GM23338 (cell line): ENCODE data around the gene TERB2. TPM values are rescaled to one million over a fixed set of nuclear protein-coding genes. Genes with fewer than 3 reads are reported as not detected.
A peak's percentile ranks its signal among the peaks of the same experiment; 100 is the strongest.

Experiments used
- ATAC-seq: fragments of 200-7000 bp; cut with Tn5 transposase; 3 replicates; pipeline ENCODE4 v1.9.1; 2020
- DNase-seq: peaks from one replicate; pipeline ENCODE4 v3.0.0-alpha.2; 2015; ENCODE audit warnings: low spot score
- H2AFZ ChIP-seq: fragments of 200-600 bp; sonication (generic); 2 replicates; pipeline ENCODE4 v1.8.0; 2016; ENCODE audit warnings: antibody characterized with exemption, mild to moderate bottlenecking, moderate library complexity
- H3F3A ChIP-seq: fragments of 200-600 bp; sonication (generic); replicated peaks from 2 replicates; pipeline ENCODE4 v1.8.0; 2017; ENCODE audit warnings: antibody characterized with exemption, mixed run types, low read depth
- H3K27ac ChIP-seq: fragments of 200-600 bp; sonication (generic); 2 replicates; pipeline ENCODE4 v1.6.1; 2016; ENCODE audit warnings: low read depth
- H3K27me3 ChIP-seq: fragments of 200-600 bp; sonication (generic); 2 replicates; pipeline ENCODE4 v1.8.0; 2016; ENCODE audit warnings: mild to moderate bottlenecking, mixed run types, moderate library complexity; ENCODE audit not compliant: insufficient read depth
- H3K36me3 ChIP-seq: fragments of 200-600 bp; sonication (generic); 2 replicates; pipeline ENCODE4 v1.8.0; 2016; ENCODE audit warnings: mild to moderate bottlenecking; ENCODE audit not compliant: insufficient read depth
- H3K4me1 ChIP-seq: fragments of 200-600 bp; sonication (generic); 2 replicates; pipeline ENCODE4 v1.8.0; 2016; ENCODE audit warnings: mild to moderate bottlenecking, moderate library complexity; ENCODE audit not compliant: insufficient read depth
- H3K4me2 ChIP-seq: fragments of 200-600 bp; sonication (generic); 2 replicates; pipeline ENCODE4 v1.7.1; 2017; ENCODE audit warnings: mixed run types
- H3K4me3 ChIP-seq: fragments of 200-600 bp; sonication (generic); 2 replicates; pipeline ENCODE4 v1.6.1; 2016; ENCODE audit warnings: mixed run types
- H3K79me2 ChIP-seq: fragments of 200-600 bp; sonication (generic); replicated peaks from 2 replicates; pipeline ENCODE4 v1.8.0; 2017; ENCODE audit warnings: mild to moderate bottlenecking; ENCODE audit not compliant: insufficient read depth
- H3K9me2 ChIP-seq: fragments of 200-600 bp; sonication (generic); 2 replicates; pipeline ENCODE4 v1.8.0; 2017; ENCODE audit not compliant: insufficient read depth
- H4K20me1 ChIP-seq: fragments of 200-600 bp; sonication (generic); replicated peaks from 2 replicates; pipeline ENCODE4 v1.8.0; 2017; ENCODE audit warnings: mild to moderate bottlenecking; ENCODE audit not compliant: insufficient read depth
- H3K27ac Mint-ChIP-seq: 2 replicates; pipeline ENCODE4 v1.8.0; 2020; ENCODE audit warnings: inconsistent platforms, mild to moderate bottlenecking, moderate library complexity, mixed read lengths
- H3K27me3 Mint-ChIP-seq: 3 replicates; pipeline ENCODE4 v1.8.0; 2022; ENCODE audit warnings: low read depth, mild to moderate bottlenecking, moderate library complexity, mixed read lengths, inconsistent platforms; ENCODE audit not compliant: insufficient read depth, poor library complexity
- H3K36me3 Mint-ChIP-seq: 3 replicates; pipeline ENCODE4 v1.8.0; 2021; ENCODE audit warnings: low read depth, mild to moderate bottlenecking, inconsistent platforms, moderate library complexity, mixed read lengths
- H3K4me1 Mint-ChIP-seq: 3 replicates; pipeline ENCODE4 v1.8.0; 2020; ENCODE audit warnings: mild to moderate bottlenecking, inconsistent platforms, mixed read lengths
- H3K4me3 Mint-ChIP-seq: 3 replicates; pipeline ENCODE4 v1.8.0; 2021; ENCODE audit warnings: moderate library complexity, mild to moderate bottlenecking, inconsistent platforms, mixed read lengths
- H3K9me3 Mint-ChIP-seq: 3 replicates; pipeline ENCODE4 v1.8.0; 2020; ENCODE audit warnings: moderate library complexity, mild to moderate bottlenecking, inconsistent platforms, mixed read lengths
- CREB1 ChIP-seq: fragments of 250-450 bp; sonication (Bioruptor Pico); IDR thresholded peaks from 2 replicates; pipeline ENCODE4 v1.5.0; 2020; ENCODE audit warnings: low read depth, mild to moderate bottlenecking, moderate library complexity
- EZH2 ChIP-seq: fragments of 200-600 bp; sonication (generic); IDR thresholded peaks from one replicate; pipeline ENCODE4 v1.8.0; 2017; ENCODE audit warnings: antibody characterized with exemption, mild to moderate bottlenecking, low read depth; ENCODE audit not compliant: unreplicated experiment
- EZH2phosphoT487 ChIP-seq: fragments of 200-600 bp; sonication (generic); IDR thresholded peaks from one replicate; pipeline ENCODE4 v1.8.1; 2018; ENCODE audit warnings: antibody characterized with exemption; ENCODE audit not compliant: unreplicated experiment
- JUNB ChIP-seq: IDR thresholded peaks from one replicate; pipeline ENCODE4 v1.6.1; 2016; ENCODE audit warnings: antibody characterized with exemption; ENCODE audit not compliant: unreplicated experiment
- NANOG ChIP-seq: IDR thresholded peaks from 2 replicates; pipeline ENCODE4 v1.6.1; 2016; ENCODE audit warnings: antibody characterized with exemption, borderline replicate concordance
- POLR2AphosphoS5 ChIP-seq: IDR thresholded peaks from 2 replicates; pipeline ENCODE4 v1.6.1; 2016; ENCODE audit warnings: antibody characterized with exemption, low read depth
- STAT1 ChIP-seq: IDR thresholded peaks from one replicate; pipeline ENCODE4 v1.6.1; 2016; ENCODE audit warnings: antibody characterized with exemption; ENCODE audit not compliant: unreplicated experiment
- ZNF114 ChIP-seq: fragments of 250-450 bp; sonication (Bioruptor Pico); IDR thresholded peaks from 2 replicates; pipeline ENCODE4 v1.5.0; 2020; ENCODE audit warnings: mild to moderate bottlenecking, moderate library complexity
- ZNF331 ChIP-seq: fragments of 250-450 bp; sonication (Bioruptor Pico); IDR thresholded peaks from 2 replicates; pipeline ENCODE4 v1.5.0; 2020; ENCODE audit warnings: low read depth, mild to moderate bottlenecking, moderate library complexity
- long read RNA-seq: library from polyadenylated mRNA; unstranded; transcript quantifications from one replicate; pipeline ENCODE4 v2.0.0, GENCODE V29; 2020; ENCODE audit not compliant: unreplicated experiment
- polyA plus RNA-seq: library from polyadenylated mRNA; unstranded; fragments of >200 nt; fragmentation: Nextera tagmentation; extraction: Ambion mirVana; gene quantifications from 2 replicates; pipeline ENCODE4 v1.2.1, GENCODE V29; 2016
- total RNA-seq: library from RNA; depleted of rRNA; stranded (reverse); fragments of >200 nt; shearing (Covaris generic); gene quantifications from 2 replicates; pipeline ENCODE4 v1.2.3, GENCODE V29; 2014; rRNA removed
- TF ChIP-seq, protein P1 (sequence below): fragments of 250-450 bp; sonication (Bioruptor Pico); IDR thresholded peaks from 2 replicates; pipeline ENCODE4 v1.5.0; 2020; ENCODE audit warnings: mild to moderate bottlenecking, moderate library complexity
- TF ChIP-seq, protein P2 (sequence below): IDR thresholded peaks from one replicate; pipeline ENCODE4 v1.6.1; 2018; ENCODE audit warnings: antibody characterized with exemption; ENCODE audit not compliant: unreplicated experiment
- TF ChIP-seq, protein P3 (sequence below): IDR thresholded peaks from 2 replicates; pipeline ENCODE4 v1.6.1; 2016; ENCODE audit warnings: antibody characterized with exemption
- TF ChIP-seq, protein P4 (sequence below), 2 experiments: fragments of 200-600 bp in 1 of 2; sonication (generic) in 1 of 2; conservative IDR thresholded peaks; 2 replicates each; pipeline versions ENCODE4 v1.5.1 to v1.6.1; 2016 to 2017; ENCODE audit warnings: antibody characterized with exemption in 2 of 2, low read depth in 2 of 2, mild to moderate bottlenecking in 2 of 2, moderate library complexity in 1 of 2

Gene TERB2, protein sequence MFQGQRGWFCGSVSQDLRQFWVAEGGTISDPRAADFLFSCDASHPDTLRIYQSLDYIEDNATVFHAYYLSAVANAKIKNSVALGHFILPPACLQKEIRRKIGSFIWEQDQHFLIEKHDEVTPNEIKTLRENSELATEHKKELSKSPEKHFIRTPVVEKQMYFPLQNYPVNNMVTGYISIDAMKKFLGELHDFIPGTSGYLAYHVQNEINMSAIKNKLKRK
- total RNA-seq (not detected in 2 replicates), polyA plus RNA-seq (not detected in 2 replicates)
- long read RNA-seq, partial matches to known transcripts = 0 of 1 reads
- long read RNA-seq, other reads (novel, unspliced or antisense) = 1 of 1 reads

DNA sequence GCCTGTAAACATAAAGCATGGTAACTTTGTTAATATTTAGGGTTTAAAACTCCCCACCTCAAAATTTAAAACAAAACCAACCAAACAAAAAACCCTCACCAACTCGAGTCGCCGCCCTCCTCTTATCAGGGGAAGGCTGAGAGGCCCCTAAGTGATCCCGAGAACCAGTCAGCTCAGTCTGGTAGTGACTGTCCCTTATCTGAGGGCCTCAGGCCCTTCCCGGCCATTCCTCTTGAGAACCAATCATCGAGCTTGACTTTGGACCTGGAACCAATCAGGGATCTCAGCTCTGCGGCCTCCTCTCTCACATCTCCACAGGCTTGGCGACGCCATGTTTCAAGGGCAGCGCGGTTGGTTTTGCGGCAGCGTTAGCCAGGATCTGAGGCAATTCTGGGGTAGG, at the start of gene TERB2:
TSS of gene TERB2 (plus strand) at position 300 of the 400 bp plus-strand sequence. CDS start at position 332, 32 bp downstream.
- H3F3A ChIP-seq = no peaks in the 10 kb centered on the region
- H4K20me1 ChIP-seq = no peaks in the 10 kb centered on the region
- peak within 1 kb of the TSS; percentile 85; the same call in 1 of the 2 replicates for H2AFZ ChIP-seq
- H3K9me3 Mint-ChIP-seq = no peaks in the 10 kb centered on the region
- H3K4me3 Mint-ChIP-seq = no peak within 1 kb of the TSS
- H3K36me3 ChIP-seq = no peaks in the 10 kb centered on the region
- no peak for TF ChIP-seq CREB1 (CRISPR knock-in tag)
- TF ChIP-seq STAT1 = no peak
- no peak for TF ChIP-seq ZNF331 (CRISPR knock-in tag)
- no peak for TF ChIP-seq ZNF114 (CRISPR knock-in tag)
- TF ChIP-seq POLR2AphosphoS5 = no peak
- TF ChIP-seq, protein P1, sequence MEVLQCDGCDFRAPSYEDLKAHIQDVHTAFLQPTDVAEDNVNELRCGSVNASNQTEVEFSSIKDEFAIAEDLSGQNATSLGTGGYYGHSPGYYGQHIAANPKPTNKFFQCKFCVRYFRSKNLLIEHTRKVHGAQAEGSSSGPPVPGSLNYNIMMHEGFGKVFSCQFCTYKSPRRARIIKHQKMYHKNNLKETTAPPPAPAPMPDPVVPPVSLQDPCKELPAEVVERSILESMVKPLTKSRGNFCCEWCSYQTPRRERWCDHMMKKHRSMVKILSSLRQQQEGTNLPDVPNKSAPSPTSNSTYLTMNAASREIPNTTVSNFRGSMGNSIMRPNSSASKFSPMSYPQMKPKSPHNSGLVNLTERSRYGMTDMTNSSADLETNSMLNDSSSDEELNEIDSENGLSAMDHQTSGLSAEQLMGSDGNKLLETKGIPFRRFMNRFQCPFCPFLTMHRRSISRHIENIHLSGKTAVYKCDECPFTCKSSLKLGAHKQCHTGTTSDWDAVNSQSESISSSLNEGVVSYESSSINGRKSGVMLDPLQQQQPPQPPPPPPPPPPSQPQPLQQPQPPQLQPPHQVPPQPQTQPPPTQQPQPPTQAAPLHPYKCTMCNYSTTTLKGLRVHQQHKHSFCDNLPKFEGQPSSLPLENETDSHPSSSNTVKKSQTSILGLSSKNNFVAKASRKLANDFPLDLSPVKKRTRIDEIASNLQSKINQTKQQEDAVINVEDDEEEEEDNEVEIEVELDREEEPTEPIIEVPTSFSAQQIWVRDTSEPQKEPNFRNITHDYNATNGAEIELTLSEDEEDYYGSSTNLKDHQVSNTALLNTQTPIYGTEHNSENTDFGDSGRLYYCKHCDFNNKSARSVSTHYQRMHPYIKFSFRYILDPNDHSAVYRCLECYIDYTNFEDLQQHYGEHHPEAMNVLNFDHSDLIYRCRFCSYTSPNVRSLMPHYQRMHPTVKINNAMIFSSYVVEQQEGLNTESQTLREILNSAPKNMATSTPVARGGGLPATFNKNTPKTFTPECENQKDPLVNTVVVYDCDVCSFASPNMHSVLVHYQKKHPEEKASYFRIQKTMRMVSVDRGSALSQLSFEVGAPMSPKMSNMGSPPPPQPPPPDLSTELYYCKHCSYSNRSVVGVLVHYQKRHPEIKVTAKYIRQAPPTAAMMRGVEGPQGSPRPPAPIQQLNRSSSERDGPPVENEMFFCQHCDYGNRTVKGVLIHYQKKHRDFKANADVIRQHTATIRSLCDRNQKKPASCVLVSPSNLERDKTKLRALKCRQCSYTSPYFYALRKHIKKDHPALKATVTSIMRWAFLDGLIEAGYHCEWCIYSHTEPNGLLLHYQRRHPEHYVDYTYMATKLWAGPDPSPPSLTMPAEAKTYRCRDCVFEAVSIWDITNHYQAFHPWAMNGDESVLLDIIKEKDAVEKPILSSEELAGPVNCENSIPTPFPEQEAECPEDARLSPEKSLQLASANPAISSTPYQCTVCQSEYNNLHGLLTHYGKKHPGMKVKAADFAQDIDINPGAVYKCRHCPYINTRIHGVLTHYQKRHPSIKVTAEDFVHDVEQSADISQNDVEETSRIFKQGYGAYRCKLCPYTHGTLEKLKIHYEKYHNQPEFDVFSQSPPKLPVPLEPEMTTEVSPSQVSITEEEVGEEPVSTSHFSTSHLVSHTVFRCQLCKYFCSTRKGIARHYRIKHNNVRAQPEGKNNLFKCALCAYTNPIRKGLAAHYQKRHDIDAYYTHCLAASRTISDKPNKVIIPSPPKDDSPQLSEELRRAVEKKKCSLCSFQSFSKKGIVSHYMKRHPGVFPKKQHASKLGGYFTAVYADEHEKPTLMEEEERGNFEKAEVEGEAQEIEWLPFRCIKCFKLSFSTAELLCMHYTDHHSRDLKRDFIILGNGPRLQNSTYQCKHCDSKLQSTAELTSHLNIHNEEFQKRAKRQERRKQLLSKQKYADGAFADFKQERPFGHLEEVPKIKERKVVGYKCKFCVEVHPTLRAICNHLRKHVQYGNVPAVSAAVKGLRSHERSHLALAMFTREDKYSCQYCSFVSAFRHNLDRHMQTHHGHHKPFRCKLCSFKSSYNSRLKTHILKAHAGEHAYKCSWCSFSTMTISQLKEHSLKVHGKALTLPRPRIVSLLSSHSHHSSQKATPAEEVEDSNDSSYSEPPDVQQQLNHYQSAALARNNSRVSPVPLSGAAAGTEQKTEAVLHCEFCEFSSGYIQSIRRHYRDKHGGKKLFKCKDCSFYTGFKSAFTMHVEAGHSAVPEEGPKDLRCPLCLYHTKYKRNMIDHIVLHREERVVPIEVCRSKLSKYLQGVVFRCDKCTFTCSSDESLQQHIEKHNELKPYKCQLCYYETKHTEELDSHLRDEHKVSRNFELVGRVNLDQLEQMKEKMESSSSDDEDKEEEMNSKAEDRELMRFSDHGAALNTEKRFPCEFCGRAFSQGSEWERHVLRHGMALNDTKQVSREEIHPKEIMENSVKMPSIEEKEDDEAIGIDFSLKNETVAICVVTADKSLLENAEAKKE = no peak
- TF ChIP-seq, protein P2, sequence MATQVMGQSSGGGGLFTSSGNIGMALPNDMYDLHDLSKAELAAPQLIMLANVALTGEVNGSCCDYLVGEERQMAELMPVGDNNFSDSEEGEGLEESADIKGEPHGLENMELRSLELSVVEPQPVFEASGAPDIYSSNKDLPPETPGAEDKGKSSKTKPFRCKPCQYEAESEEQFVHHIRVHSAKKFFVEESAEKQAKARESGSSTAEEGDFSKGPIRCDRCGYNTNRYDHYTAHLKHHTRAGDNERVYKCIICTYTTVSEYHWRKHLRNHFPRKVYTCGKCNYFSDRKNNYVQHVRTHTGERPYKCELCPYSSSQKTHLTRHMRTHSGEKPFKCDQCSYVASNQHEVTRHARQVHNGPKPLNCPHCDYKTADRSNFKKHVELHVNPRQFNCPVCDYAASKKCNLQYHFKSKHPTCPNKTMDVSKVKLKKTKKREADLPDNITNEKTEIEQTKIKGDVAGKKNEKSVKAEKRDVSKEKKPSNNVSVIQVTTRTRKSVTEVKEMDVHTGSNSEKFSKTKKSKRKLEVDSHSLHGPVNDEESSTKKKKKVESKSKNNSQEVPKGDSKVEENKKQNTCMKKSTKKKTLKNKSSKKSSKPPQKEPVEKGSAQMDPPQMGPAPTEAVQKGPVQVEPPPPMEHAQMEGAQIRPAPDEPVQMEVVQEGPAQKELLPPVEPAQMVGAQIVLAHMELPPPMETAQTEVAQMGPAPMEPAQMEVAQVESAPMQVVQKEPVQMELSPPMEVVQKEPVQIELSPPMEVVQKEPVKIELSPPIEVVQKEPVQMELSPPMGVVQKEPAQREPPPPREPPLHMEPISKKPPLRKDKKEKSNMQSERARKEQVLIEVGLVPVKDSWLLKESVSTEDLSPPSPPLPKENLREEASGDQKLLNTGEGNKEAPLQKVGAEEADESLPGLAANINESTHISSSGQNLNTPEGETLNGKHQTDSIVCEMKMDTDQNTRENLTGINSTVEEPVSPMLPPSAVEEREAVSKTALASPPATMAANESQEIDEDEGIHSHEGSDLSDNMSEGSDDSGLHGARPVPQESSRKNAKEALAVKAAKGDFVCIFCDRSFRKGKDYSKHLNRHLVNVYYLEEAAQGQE = no peak
- TF ChIP-seq, protein P3, sequence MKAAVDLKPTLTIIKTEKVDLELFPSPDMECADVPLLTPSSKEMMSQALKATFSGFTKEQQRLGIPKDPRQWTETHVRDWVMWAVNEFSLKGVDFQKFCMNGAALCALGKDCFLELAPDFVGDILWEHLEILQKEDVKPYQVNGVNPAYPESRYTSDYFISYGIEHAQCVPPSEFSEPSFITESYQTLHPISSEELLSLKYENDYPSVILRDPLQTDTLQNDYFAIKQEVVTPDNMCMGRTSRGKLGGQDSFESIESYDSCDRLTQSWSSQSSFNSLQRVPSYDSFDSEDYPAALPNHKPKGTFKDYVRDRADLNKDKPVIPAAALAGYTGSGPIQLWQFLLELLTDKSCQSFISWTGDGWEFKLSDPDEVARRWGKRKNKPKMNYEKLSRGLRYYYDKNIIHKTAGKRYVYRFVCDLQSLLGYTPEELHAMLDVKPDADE = no peak
- no peak for TF ChIP-seq EZH2
- TF ChIP-seq, protein P4, sequence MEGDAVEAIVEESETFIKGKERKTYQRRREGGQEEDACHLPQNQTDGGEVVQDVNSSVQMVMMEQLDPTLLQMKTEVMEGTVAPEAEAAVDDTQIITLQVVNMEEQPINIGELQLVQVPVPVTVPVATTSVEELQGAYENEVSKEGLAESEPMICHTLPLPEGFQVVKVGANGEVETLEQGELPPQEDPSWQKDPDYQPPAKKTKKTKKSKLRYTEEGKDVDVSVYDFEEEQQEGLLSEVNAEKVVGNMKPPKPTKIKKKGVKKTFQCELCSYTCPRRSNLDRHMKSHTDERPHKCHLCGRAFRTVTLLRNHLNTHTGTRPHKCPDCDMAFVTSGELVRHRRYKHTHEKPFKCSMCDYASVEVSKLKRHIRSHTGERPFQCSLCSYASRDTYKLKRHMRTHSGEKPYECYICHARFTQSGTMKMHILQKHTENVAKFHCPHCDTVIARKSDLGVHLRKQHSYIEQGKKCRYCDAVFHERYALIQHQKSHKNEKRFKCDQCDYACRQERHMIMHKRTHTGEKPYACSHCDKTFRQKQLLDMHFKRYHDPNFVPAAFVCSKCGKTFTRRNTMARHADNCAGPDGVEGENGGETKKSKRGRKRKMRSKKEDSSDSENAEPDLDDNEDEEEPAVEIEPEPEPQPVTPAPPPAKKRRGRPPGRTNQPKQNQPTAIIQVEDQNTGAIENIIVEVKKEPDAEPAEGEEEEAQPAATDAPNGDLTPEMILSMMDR (conservative IDR thresholded peaks at IDR 0.05; ENCODE audit: low read depth in 2 of 2) = no peak
- no peak for TF ChIP-seq JUNB
- TF ChIP-seq EZH2phosphoT487 = no peak
- TF ChIP-seq NANOG = no peak
- peak; percentile 11 for DNase-seq
- no peaks in the 10 kb centered on the region for H3K9me2 ChIP-seq
- H3K4me1 ChIP-seq = 0 out of 2 replicates have a peak, but pooled peaks cover 8% of the 10 kb centered on the region
- H3K27ac Mint-ChIP-seq = no peak within 1 kb of the TSS; the same call in 1 of the 2 replicates
- H3K36me3 Mint-ChIP-seq = no peaks in the 10 kb centered on the region
- H3K27me3 ChIP-seq = no peaks in the 10 kb centered on the region
- H3K4me1 Mint-ChIP-seq = peaks cover 13% of the 10 kb centered on the region; the same call in 2 of the 3 replicates
- H3K4me3 ChIP-seq = no peak within 1 kb of the TSS
- no peak within 1 kb of the TSS for H3K27ac ChIP-seq
- H3K4me2 ChIP-seq = no peak within 1 kb of the TSS
- no peak; the same call in 2 of the 3 replicates for ATAC-seq
- no peaks in the 10 kb centered on the region for H3K79me2 ChIP-seq
- peaks cover 2% of the 10 kb centered on the region for H3K27me3 Mint-ChIP-seq
